ENCODE measurements around the gene DEPP1. TPM values are rescaled to one million over a fixed set of nuclear protein-coding genes. Genes with fewer than 3 reads are reported as not detected.

DEPP1 gene
- total RNA-seq, 1 experiment from 2014 or later: 3.5 TPM

- Histone ChIP-seq H3K9me3 (no peaks in the 10 kb centered on the region), H3K27me3 (no peaks in the 10 kb centered on the region), H3K4me3 (no peak overlapping the region), H3K36me3 (no peaks in the 10 kb centered on the region)
- peak; percentile 64 for DNase-seq
These were observed 43.2 kb downstream of the DEPP1 start for GRCh38 chr10:44935201-44935965.

- Histone ChIP-seq H3K36me3 (no peaks in the 10 kb centered on the region), H3K4me3 (no peak overlapping the region), H3K27me3 (no peaks in the 10 kb centered on the region), H3K9me3 (no peaks in the 10 kb centered on the region)
- no peak for DNase-seq
These were observed 44.0 kb downstream of the DEPP1 start for GRCh38 chr10:44934416-44935200.

- Histone ChIP-seq H3K36me3 (no peaks in the 10 kb centered on the region), H3K9me3 (no peaks in the 10 kb centered on the region), H3K4me3 (no peak overlapping the region), H3K27me3 (no peaks in the 10 kb centered on the region)
- DNase-seq: no peak
These were observed 44.9 kb downstream of the DEPP1 start for GRCh38 chr10:44933451-44934321.

DNA sequence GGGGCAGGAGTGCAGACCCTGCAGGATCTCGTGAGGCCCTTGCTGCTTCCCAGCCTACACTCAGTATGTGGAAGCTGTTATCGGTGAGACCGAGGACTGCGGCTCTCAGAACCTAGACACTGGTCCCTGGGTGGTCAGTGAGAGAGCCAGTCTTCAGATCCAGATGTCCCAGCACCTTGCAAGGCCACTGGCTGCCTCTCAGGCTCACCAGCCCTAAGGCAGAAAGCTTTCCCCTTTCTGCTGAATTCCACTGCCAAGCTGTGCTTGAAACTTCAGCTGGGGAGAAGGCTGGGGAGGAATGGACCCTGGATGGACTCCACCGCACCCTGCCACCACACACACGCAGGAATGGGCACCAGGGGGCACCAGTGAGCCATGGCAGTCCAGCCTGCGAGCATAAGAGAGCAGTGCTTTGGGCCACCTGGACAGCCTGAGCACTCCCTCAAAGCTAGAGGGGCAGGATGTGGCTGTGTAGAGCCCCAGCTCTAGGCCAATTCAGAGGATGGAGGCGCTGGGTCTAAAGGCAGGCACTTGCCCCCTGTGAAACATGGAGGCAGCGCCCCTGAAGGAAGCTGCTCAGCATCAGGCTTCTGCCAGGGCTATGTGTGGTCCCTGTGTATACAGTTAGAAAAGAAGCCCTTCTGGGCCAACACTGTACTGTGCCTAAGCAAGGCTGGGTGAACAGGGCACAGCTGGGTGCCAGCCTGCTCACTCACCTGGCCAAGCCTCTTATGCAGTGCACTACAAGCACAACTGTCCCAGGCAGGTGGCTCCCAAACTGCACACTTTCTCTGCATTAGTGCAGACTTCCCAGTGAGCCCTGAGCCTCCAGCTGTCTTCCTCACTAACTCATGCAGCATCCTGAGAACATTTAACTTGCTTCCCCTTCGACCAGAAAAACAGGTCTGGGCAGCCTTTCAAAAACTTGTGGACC is 45.8 kb downstream of the DEPP1 start:
- Histone ChIP-seq H3K27me3 (no peaks in the 10 kb centered on the region), H3K36me3 (no peaks in the 10 kb centered on the region), H3K9me3 (no peaks in the 10 kb centered on the region), H3K4me3 (no peak overlapping the region)
- peak; percentile 74 for DNase-seq

- DNase-seq: no peak
- no peaks in the 10 kb centered on the region for H3K9me3 ChIP-seq
- H3K36me3 ChIP-seq: no peaks in the 10 kb centered on the region
- H3K4me3 ChIP-seq: no peak overlapping the region
- no peaks in the 10 kb centered on the region for H3K27me3 ChIP-seq
These were observed 46.7 kb downstream of the DEPP1 start for GRCh38 chr10:44931621-44932516.

GRCh38 chr10:44930904-44931620 is 47.5 kb downstream of the DEPP1 start:
- DNase-seq: no peak
- no peaks in the 10 kb centered on the region for H3K9me3 ChIP-seq
- no peaks in the 10 kb centered on the region for H3K27me3 ChIP-seq
- no peak overlapping the region for H3K4me3 ChIP-seq
- no peaks in the 10 kb centered on the region for H3K36me3 ChIP-seq

DNA sequence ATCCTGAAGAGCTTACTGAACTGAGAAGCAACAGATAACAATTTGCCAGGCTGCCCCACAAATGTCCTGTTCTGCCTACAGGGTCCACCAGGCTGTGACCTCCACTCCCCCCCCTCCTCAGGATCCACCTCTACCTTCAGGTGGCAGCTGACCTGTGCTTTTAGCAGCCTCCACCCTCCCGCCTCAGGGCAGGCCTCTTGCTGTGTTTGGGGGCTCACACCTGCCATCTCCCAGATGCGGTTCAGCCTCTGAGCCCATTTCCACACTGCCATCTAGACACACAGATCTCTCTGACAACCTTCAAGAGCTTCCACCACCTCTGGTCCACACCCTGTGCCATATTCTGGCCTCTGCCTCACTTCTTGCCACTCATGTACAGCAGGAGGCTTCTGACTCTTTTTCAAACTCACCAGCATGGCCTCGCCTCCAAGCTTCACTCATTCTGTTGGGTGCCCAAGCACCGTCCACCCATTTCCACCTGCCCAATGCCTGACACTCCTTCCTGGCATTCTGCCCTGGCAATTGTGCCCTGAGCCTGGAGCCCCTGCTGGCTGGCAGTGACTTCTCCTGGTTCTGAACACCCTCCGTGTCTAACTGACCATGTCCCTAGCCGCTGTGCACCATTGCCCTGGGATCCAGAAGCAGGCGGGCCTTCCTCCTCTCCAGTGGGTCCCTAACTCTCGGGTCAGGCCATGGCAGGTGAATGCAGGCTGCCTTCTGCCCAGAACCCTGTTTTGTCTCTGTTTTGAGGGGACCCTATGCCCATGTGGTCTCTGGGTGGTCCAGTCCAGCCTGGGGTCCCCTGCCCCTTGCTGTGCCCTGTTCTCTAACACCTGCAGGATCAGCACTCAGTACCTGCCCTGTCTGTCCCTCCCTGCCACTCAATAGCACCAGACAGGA is 49.0 kb downstream of the DEPP1 start:
- H3K27me3 ChIP-seq: no peaks in the 10 kb centered on the region
- DNase-seq: no peak
- H3K4me3 ChIP-seq: no peak overlapping the region

DNA sequence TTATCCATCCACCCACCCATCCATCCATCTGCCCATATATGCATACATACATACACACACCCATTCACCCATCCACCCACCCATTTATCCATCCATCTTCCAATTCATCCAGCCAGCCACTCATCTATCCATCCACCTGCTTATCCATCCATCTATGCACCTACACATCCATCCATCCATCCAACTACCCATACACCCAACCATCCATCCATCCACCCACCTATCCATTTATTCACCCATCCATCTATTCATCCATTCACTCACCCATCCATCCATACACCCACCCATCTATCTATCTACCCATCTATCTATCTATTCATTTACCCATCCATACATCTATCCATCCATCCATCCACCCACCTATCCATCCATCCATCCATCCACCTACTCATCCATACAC is 50.1 kb downstream of the DEPP1 start:
- DNase-seq: no peak
- H3K9me3 ChIP-seq: no peaks in the 10 kb centered on the region
- no peaks in the 10 kb centered on the region for H3K27me3 ChIP-seq
- H3K4me3 ChIP-seq: no peak overlapping the region
- no peaks in the 10 kb centered on the region for H3K36me3 ChIP-seq

More for the DNA sequence above, 49.0 kb downstream of the DEPP1 start:
- no peaks in the 10 kb centered on the region for H3K36me3 ChIP-seq
- no peaks in the 10 kb centered on the region for H3K9me3 ChIP-seq

DNA sequence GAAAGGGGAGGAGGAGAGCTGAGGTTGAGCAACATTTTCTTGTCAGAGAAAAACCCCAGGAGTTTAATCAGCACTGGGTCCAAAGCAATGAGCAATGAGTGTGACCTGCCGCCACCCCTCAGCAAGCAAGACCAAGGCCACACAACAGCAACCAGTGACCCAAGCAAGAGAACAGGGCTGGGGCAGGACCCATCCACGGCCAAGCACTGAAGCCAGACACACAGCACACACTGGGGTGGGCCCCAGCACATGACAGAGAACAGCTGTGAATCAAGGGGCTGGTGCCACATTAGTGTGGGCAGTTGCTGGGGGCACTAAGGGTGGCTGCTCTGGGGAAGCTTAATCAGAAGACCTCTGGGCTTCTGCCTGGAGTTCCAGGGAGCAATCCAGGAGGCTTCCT is 51.3 kb downstream of the DEPP1 start:
- no peaks in the 10 kb centered on the region for H3K27me3 ChIP-seq
- no peaks in the 10 kb centered on the region for H3K36me3 ChIP-seq
- H3K4me3 ChIP-seq: no peak overlapping the region
- DNase-seq: no peak
- no peaks in the 10 kb centered on the region for H3K9me3 ChIP-seq

- H3K27me3 ChIP-seq: no peaks in the 10 kb centered on the region
- H3K4me3 ChIP-seq: no peak overlapping the region
- no peak for DNase-seq
- no peaks in the 10 kb centered on the region for H3K36me3 ChIP-seq
- no peaks in the 10 kb centered on the region for H3K9me3 ChIP-seq
These were observed 51.8 kb downstream of the DEPP1 start for GRCh38 chr10:44926751-44927351.
